ENCODE data around the gene ETHE1.

The ETHE1 gene

DNA sequence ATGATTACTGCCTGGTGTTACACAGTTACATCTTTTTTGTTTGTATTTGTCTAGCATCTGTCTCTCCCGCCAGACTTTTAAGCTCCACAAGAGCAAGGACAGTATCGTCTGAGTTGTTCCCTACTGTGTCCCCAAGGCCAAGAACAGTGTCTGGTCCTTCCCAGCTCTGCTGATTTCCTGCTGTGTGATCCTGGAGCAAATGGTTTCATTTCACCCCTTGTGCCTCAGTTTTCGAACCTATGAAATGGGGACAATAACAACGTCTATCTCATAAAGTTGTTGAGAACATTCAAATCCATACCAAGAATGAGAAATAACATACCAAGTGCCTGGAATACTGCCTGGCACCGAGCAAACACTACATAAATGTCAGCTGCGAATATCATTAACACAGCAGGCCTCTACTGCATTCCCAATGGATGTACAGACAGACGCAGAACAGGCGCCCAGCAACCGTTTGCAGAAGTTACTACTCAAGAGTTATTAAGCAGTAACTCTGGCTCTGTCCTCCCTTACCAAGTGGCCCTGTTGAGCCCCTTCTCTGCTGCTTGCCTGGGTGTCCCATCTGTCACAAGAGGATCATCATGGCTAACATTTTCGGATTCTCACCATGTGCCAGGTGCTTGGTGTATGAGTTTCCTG, 36.9 kb upstream of the ETHE1 start:
- H3K9me2 ChIP-seq (replicated peaks; ENCODE audit: insufficient read depth, low read length) = no peaks in the 10 kb centered on the region
- H3K36me3 ChIP-seq (ENCODE audit: low read length) = no peaks in the 10 kb centered on the region
- no peaks in the 10 kb centered on the region for H4K20me1 ChIP-seq (ENCODE audit: low read depth, low read length)
- H3K27me3 ChIP-seq (ENCODE audit: low read length) = no peaks in the 10 kb centered on the region
- no peak overlapping the region for H3K9ac ChIP-seq (ENCODE audit: low read length)
- H3K4me3 ChIP-seq (ENCODE audit: insufficient read depth, low read length, poor library complexity, severe bottlenecking) = no peak overlapping the region
- TF ChIP-seq EZH2phosphoT487 (conservative IDR thresholded peaks at IDR 0.05; ENCODE audit: low read length) (no peak), CTCF (IDR thresholded peaks at IDR 0.05; ENCODE audit: insufficient read depth, low read length, poor library complexity, severe bottlenecking) (no peak)
- no peak overlapping the region for H3K4me2 ChIP-seq (ENCODE audit: low read depth, low read length, poor library complexity, severe bottlenecking)
- no peak overlapping the region for H2AFZ ChIP-seq (ENCODE audit: low read depth, low read length, severe bottlenecking)
- H3F3A ChIP-seq (ENCODE audit: insufficient read depth) = peaks cover 9% of the 10 kb centered on the region; the same call in 1 of the 2 replicates
- H3K27ac ChIP-seq (ENCODE audit: low read depth, low read length) = peak overlapping the region; percentile 56
- H3K79me2 ChIP-seq (ENCODE audit: insufficient read depth, low read length) = peaks cover 7% of the 10 kb centered on the region; the same call in 1 of the 2 replicates
- H3K9me3 ChIP-seq (ENCODE audit: insufficient read depth, low read length) = no peaks in the 10 kb centered on the region

GRCh38 chr19:43562698-43563241, 35.8 kb upstream of the ETHE1 start:
- Histone ChIP-seq H3K27ac (ENCODE audit: low read depth, low read length) (peak overlapping the region; percentile 56), H3K27me3 (ENCODE audit: low read length) (no peaks in the 10 kb centered on the region), H3K4me2 (ENCODE audit: low read depth, low read length, poor library complexity, severe bottlenecking) (peak overlapping the region; percentile 4), H3K79me2 (ENCODE audit: insufficient read depth, low read length) (peaks cover 7% of the 10 kb centered on the region; the same call in 1 of the 2 replicates), H3K9me3 (ENCODE audit: insufficient read depth, low read length) (no peaks in the 10 kb centered on the region), H3K4me3 (ENCODE audit: insufficient read depth, low read length, poor library complexity, severe bottlenecking) (no peak overlapping the region), H3F3A (ENCODE audit: insufficient read depth) (peaks cover 9% of the 10 kb centered on the region; the same call in 1 of the 2 replicates), H3K9me2 (replicated peaks; ENCODE audit: insufficient read depth, low read length) (no peaks in the 10 kb centered on the region), H4K20me1 (ENCODE audit: low read depth, low read length) (no peaks in the 10 kb centered on the region), H2AFZ (ENCODE audit: low read depth, low read length, severe bottlenecking) (no peak overlapping the region), H3K36me3 (ENCODE audit: low read length) (no peaks in the 10 kb centered on the region), H3K9ac (ENCODE audit: low read length) (no peak overlapping the region)
- TF ChIP-seq CTCF (IDR thresholded peaks at IDR 0.05; ENCODE audit: insufficient read depth, low read length, poor library complexity, severe bottlenecking) (no peak), EZH2phosphoT487 (conservative IDR thresholded peaks at IDR 0.05; ENCODE audit: low read length) (no peak)

GRCh38 chr19:43562226-43562697, 35.3 kb upstream of the ETHE1 start:
- Histone ChIP-seq H3K27ac (ENCODE audit: low read depth, low read length) (peak overlapping the region; percentile 56), H3K9me3 (ENCODE audit: insufficient read depth, low read length) (no peaks in the 10 kb centered on the region), H2AFZ (ENCODE audit: low read depth, low read length, severe bottlenecking) (no peak overlapping the region), H3K9ac (ENCODE audit: low read length) (no peak overlapping the region), H3K9me2 (replicated peaks; ENCODE audit: insufficient read depth, low read length) (no peaks in the 10 kb centered on the region), H3K27me3 (ENCODE audit: low read length) (no peaks in the 10 kb centered on the region), H3K36me3 (ENCODE audit: low read length) (no peaks in the 10 kb centered on the region), H4K20me1 (ENCODE audit: low read depth, low read length) (no peaks in the 10 kb centered on the region), H3K4me3 (ENCODE audit: insufficient read depth, low read length, poor library complexity, severe bottlenecking) (no peak overlapping the region), H3K4me2 (ENCODE audit: low read depth, low read length, poor library complexity, severe bottlenecking) (peak overlapping the region; percentile 4), H3K79me2 (ENCODE audit: insufficient read depth, low read length) (peaks cover 7% of the 10 kb centered on the region; the same call in 1 of the 2 replicates), H3F3A (ENCODE audit: insufficient read depth) (peaks cover 9% of the 10 kb centered on the region; the same call in 1 of the 2 replicates)
- TF ChIP-seq CTCF (IDR thresholded peaks at IDR 0.05; ENCODE audit: insufficient read depth, low read length, poor library complexity, severe bottlenecking) (no peak), EZH2phosphoT487 (conservative IDR thresholded peaks at IDR 0.05; ENCODE audit: low read length) (no peak)

Measured in SU-DHL-6 (cell line).